ENCODE measurements around the gene ZKSCAN3. TPM values are rescaled to one million over a fixed set of nuclear protein-coding genes. Genes with fewer than 3 reads are reported as not detected.

ZKSCAN3 gene
- total RNA-seq, 1 donor from 2014 or later, result 6.3 TPM

DNA sequence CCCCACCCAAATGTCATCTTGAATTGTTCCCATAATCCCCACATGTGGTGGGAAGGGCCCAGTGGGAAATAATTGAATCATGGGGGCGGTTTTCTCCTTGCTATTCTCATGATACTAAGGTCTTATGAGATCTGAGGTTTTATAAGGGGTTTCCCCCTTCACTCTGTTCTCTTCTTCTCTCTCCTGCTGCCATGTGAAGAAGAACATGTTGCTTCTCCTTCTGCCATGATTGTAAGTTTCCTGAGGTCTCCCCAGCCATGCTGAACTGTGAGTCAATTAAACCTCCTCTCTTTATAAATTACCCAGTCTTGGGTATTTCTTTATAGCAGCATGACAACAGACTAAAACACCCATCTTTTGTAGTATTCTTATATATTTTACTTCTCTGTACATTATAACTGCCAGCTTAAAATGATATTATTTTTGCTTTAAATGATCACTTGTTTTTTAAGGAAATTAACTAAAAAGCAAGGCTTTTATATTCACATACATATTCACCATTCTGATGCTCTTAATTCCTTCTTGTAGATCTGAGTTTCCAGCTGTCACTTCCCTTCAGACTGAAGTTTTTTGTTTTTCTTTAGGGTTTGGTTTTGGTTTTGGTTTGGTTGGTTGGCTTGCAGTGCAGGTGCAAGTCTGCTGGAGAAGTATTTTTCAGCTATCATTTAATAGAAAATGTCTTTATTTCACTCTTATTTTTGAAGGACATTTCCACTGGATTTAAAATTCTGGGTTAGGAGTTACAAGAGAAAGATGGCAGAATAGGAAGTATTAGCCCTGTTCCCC, 9.2 kb upstream of the ZKSCAN3 start:
- Histone ChIP-seq H3K9me3 (ENCODE audit: control insufficient read depth in 3 of 3, low read length in 3 of 3) (no peaks in the 10 kb centered on the region), H3K27ac (ENCODE audit: low read depth, low read length) (no peak overlapping the region), H3K9ac (ENCODE audit: low read depth in 1 of 3, low read length in 3 of 3) (no peak overlapping the region), H3K4me1 (ENCODE audit: control insufficient read depth in 3 of 3, insufficient read depth in 3 of 3, low read length in 3 of 3) (peaks cover 0 to 11% (median 2%) of the 10 kb centered on the region in 3 donors), H3K4me3 (ENCODE audit: low read length in 3 of 3) (no peak overlapping the region), H3K36me3 (ENCODE audit: control insufficient read depth in 3 of 3, insufficient read depth in 3 of 3, low read length in 3 of 3) (no peaks in the 10 kb centered on the region), H3K27me3 (ENCODE audit: control insufficient read depth in 3 of 3, insufficient read depth in 3 of 3, low read length in 3 of 3) (no peaks in the 10 kb centered on the region)

DNA sequence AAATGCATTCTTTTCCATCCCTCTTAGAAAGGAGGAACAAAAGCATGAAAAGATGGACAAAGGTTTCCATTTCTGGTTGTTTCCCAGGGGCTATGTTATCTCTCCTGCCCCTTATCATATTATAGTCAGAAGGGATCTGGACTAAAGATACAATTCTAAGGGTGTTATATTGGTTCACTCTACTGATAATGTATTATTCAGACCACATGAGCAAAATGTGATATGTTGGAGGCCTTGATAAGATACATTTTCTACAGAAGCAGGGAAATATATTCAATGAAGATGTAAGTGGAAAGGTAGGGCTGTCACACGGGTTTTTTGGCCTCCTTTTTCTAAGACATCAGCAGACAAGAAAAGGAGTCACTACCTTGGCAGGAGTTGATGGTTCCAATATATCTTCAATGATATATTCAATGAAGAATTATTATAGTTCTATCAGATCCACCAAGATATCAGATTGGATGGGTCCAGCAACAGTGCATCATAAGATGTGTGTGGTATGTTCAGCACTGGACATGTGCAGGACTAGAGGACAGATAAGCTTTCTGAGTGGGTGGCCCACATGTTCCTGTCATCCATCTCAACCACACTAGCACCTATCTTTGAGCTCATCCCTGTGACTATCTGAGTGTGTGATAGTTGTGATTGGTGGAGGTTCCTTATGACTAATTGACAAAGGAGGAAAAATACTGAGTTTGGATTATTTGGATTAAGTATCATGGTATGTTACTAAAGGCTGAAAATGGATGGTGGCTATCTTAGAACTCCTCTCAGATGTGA, 5.7 kb upstream of the ZKSCAN3 start:
- Histone ChIP-seq H3K9me3 (ENCODE audit: control insufficient read depth in 3 of 3, low read length in 3 of 3) (no peaks in the 10 kb centered on the region), H3K27me3 (ENCODE audit: control insufficient read depth in 3 of 3, insufficient read depth in 3 of 3, low read length in 3 of 3) (no peaks in the 10 kb centered on the region), H3K4me3 (ENCODE audit: low read length in 3 of 3) (no peak overlapping the region), H3K9ac (ENCODE audit: low read depth in 1 of 3, low read length in 3 of 3) (no peak overlapping the region), H3K27ac (ENCODE audit: low read depth, low read length) (no peak overlapping the region), H3K4me1 (ENCODE audit: control insufficient read depth in 3 of 3, insufficient read depth in 3 of 3, low read length in 3 of 3) (no peaks in the 10 kb centered on the region), H3K36me3 (ENCODE audit: control insufficient read depth in 3 of 3, insufficient read depth in 3 of 3, low read length in 3 of 3) (no peaks in the 10 kb centered on the region)

DNA sequence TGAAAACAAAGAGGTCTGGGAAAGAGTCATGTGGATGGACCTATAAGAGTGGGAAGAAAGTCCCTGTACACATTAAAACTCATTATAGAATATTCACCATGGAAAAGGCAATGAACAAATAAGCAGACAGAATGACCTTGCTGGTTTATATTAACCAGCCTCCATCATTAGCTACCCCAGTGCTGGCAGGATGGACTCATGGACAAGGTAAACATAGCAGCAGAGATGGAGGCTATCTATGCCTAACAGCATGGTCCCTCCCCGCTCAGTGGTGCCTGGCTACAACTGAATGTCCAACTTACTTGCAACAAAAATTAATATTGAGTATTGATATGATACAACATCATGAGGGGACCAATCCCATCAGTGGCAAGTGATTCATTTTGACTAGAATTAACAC, 4.5 kb upstream of the ZKSCAN3 start:
- Histone ChIP-seq H3K4me1 (ENCODE audit: control insufficient read depth in 3 of 3, insufficient read depth in 3 of 3, low read length in 3 of 3) (peaks cover 0 to 4% (median 0%) of the 10 kb centered on the region in 3 donors), H3K27me3 (ENCODE audit: control insufficient read depth in 3 of 3, insufficient read depth in 3 of 3, low read length in 3 of 3) (no peaks in the 10 kb centered on the region), H3K27ac (ENCODE audit: low read depth, low read length) (no peak overlapping the region)

DNA sequence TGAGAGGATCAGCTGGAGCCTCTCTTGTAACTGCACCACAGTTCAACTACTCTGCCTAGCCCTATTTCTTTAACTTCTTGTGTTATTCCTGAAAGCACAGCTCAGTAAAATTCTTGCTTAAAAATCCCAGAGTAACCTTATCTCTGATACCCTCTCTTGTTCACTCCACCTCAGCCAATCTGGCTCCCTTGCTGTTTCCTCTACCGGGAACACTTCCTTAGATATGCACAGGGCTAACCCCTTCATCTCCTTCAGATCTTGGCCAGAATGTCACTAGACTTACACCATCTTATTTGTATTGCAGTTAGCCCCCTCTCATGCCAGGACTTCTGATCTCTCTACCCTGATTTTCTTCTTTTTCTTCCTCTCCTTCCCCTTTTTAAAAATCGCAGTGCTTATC, 2.6 kb upstream of the ZKSCAN3 start:
- no peaks in the 10 kb centered on the region for H3K36me3 ChIP-seq (ENCODE audit: control insufficient read depth in 3 of 3, insufficient read depth in 3 of 3, low read length in 3 of 3)
- H3K27ac ChIP-seq (ENCODE audit: low read depth, low read length), result no peak overlapping the region
- peaks cover 6 to 12% (median 11%) of the 10 kb centered on the region in 3 donors for H3K4me1 ChIP-seq (ENCODE audit: control insufficient read depth in 3 of 3, insufficient read depth in 3 of 3, low read length in 3 of 3)
- H3K4me3 ChIP-seq (ENCODE audit: low read length in 3 of 3), result no peak overlapping the region
- H3K9ac ChIP-seq (ENCODE audit: low read depth in 1 of 3, low read length in 3 of 3), result no peak overlapping the region
- H3K27me3 ChIP-seq (ENCODE audit: control insufficient read depth in 3 of 3, insufficient read depth in 3 of 3, low read length in 3 of 3), result no peaks in the 10 kb centered on the region
- no peaks in the 10 kb centered on the region for H3K9me3 ChIP-seq (ENCODE audit: control insufficient read depth in 3 of 3, low read length in 3 of 3)

More for the DNA sequence above, 4.5 kb upstream of the ZKSCAN3 start:
- Histone ChIP-seq H3K9me3 (ENCODE audit: control insufficient read depth in 3 of 3, low read length in 3 of 3) (no peaks in the 10 kb centered on the region), H3K4me3 (ENCODE audit: low read length in 3 of 3) (no peak overlapping the region), H3K36me3 (ENCODE audit: control insufficient read depth in 3 of 3, insufficient read depth in 3 of 3, low read length in 3 of 3) (no peaks in the 10 kb centered on the region), H3K9ac (ENCODE audit: low read depth in 1 of 3, low read length in 3 of 3) (no peak overlapping the region)

DNA sequence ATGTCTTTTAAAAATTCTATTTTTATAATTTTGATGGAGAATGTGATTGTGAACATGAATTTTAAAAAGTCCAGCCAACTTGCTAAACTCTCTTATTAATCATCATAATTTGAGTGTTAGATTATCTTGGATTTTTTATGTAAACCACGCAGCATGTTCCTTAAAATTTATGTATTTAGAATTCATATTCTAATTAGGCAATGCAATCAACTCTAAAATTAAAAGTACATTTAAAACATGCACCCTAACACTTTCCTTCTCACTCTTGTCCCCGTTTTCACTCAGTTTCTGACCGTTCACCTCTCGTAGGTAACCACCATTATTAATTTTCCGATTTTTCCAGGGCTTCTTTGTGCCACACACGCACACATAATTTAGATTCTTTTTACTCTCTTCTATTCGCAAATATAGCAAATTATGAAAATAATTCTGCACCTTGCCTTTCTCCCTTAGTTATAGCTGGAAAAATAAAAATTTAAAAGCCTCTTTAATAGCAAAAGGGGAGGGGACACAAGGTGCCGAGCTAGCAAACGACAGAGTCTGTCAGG, 329 bp upstream of the ZKSCAN3 start:
- Histone ChIP-seq H3K9ac (ENCODE audit: low read depth in 1 of 3, low read length in 3 of 3) (peak overlapping the region; percentile 84 to 92 (median 89)), H3K4me1 (ENCODE audit: control insufficient read depth in 3 of 3, insufficient read depth in 3 of 3, low read length in 3 of 3) (peaks cover 13 to 25% (median 14%) of the 10 kb centered on the region in 3 donors), H3K36me3 (ENCODE audit: control insufficient read depth in 3 of 3, insufficient read depth in 3 of 3, low read length in 3 of 3) (no peaks in the 10 kb centered on the region), H3K4me3 (ENCODE audit: low read length in 3 of 3) (peak overlapping the region; percentile 93 to 95 (median 94)), H3K9me3 (ENCODE audit: control insufficient read depth in 3 of 3, low read length in 3 of 3) (no peaks in the 10 kb centered on the region), H3K27ac (ENCODE audit: low read depth, low read length) (peak overlapping the region; percentile 61), H3K27me3 (ENCODE audit: control insufficient read depth in 3 of 3, insufficient read depth in 3 of 3, low read length in 3 of 3) (no peaks in the 10 kb centered on the region)

DNA sequence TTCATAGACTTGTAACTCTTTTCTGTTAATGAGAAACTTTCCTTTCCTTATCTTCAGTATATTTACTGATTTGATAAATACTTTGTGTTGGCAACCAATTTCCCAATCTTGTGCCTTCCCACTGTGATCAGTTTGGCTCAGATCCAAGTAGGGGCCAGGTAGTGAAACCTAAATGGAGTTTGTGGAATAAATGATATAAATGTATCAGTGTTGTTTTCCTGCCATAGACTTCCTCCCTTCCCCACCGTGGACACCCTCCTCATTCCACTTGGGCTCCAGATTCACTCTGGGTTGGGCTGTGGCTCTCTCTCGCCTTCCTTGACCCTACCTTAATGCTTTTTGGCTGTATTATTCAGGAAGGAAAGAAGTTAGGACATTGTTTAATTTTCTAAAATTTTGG, 1.3 kb downstream of the ZKSCAN3 start:
- peak overlapping the region in 1 of 3 donors; percentile 34 for H3K9ac ChIP-seq (ENCODE audit: low read depth in 1 of 3, low read length in 3 of 3)
- H3K36me3 ChIP-seq (ENCODE audit: control insufficient read depth in 3 of 3, insufficient read depth in 3 of 3, low read length in 3 of 3), result no peaks in the 10 kb centered on the region
- H3K27ac ChIP-seq (ENCODE audit: low read depth, low read length), result no peak overlapping the region
- H3K4me1 ChIP-seq (ENCODE audit: control insufficient read depth in 3 of 3, insufficient read depth in 3 of 3, low read length in 3 of 3), result peaks cover 23 to 39% (median 29%) of the 10 kb centered on the region in 3 donors
- no peaks in the 10 kb centered on the region for H3K9me3 ChIP-seq (ENCODE audit: control insufficient read depth in 3 of 3, low read length in 3 of 3)
- no peaks in the 10 kb centered on the region for H3K27me3 ChIP-seq (ENCODE audit: control insufficient read depth in 3 of 3, insufficient read depth in 3 of 3, low read length in 3 of 3)
- H3K4me3 ChIP-seq (ENCODE audit: low read length in 3 of 3), result peak overlapping the region in 2 of 3 donors; percentile 94 to 95

DNA sequence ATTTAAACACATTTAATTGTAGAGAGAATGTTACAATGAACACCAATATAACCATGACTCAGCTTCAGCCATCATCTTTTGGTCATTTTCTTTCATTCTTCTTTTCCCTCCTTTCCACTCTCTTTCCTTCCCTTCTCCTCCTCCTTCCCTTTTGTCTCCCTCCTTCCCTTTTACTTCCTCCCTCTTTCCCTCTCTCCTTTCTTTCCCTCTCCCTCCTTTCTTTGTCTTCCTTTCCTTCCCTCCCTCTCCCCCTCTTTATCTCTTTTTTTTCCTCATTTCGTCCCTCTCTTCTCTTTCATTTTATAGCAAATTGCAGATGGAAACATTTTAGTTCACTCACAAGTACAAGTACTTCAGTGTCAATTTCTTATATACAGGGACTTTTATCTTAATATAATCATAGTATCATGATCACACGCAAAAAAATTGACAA, 1.8 kb downstream of the ZKSCAN3 start:
- Histone ChIP-seq H3K4me3 (ENCODE audit: low read length in 3 of 3) (no peak overlapping the region), H3K4me1 (ENCODE audit: control insufficient read depth in 3 of 3, insufficient read depth in 3 of 3, low read length in 3 of 3) (peaks cover 26 to 43% (median 33%) of the 10 kb centered on the region in 3 donors), H3K27ac (ENCODE audit: low read depth, low read length) (no peak overlapping the region), H3K9me3 (ENCODE audit: control insufficient read depth in 3 of 3, low read length in 3 of 3) (no peaks in the 10 kb centered on the region), H3K27me3 (ENCODE audit: control insufficient read depth in 3 of 3, insufficient read depth in 3 of 3, low read length in 3 of 3) (no peaks in the 10 kb centered on the region), H3K36me3 (ENCODE audit: control insufficient read depth in 3 of 3, insufficient read depth in 3 of 3, low read length in 3 of 3) (no peaks in the 10 kb centered on the region), H3K9ac (ENCODE audit: low read depth in 1 of 3, low read length in 3 of 3) (no peak overlapping the region)

DNA sequence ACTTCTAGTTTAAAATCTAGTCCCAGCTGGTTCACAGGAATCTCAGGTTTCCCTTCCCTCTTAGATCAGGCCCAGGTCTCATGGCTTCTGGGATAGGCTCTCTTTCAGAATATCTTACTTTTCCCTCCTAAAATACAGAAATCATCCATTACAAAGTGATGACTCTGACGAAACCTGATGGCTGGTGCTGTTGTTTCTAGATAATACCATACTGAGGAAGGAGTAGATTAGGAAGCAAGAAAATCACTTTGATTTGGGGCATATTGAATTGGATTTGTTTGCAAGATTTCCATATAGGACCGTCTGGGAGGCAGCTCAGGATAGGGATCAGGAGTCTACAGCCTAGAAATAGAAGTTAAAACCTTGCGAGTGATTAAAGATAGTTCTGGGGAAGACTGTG, 3.6 kb downstream of the ZKSCAN3 start:
- Histone ChIP-seq H3K4me3 (ENCODE audit: low read length in 3 of 3) (peak overlapping the region; percentile 60 to 65 (median 60)), H3K9me3 (ENCODE audit: control insufficient read depth in 3 of 3, low read length in 3 of 3) (no peaks in the 10 kb centered on the region), H3K36me3 (ENCODE audit: control insufficient read depth in 3 of 3, insufficient read depth in 3 of 3, low read length in 3 of 3) (no peaks in the 10 kb centered on the region), H3K27ac (ENCODE audit: low read depth, low read length) (peak overlapping the region; percentile 83), H3K9ac (ENCODE audit: low read depth in 1 of 3, low read length in 3 of 3) (peak overlapping the region; percentile 45 to 72 (median 62)), H3K27me3 (ENCODE audit: control insufficient read depth in 3 of 3, insufficient read depth in 3 of 3, low read length in 3 of 3) (no peaks in the 10 kb centered on the region), H3K4me1 (ENCODE audit: control insufficient read depth in 3 of 3, insufficient read depth in 3 of 3, low read length in 3 of 3) (peaks cover 28 to 51% (median 38%) of the 10 kb centered on the region in 3 donors)

DNA sequence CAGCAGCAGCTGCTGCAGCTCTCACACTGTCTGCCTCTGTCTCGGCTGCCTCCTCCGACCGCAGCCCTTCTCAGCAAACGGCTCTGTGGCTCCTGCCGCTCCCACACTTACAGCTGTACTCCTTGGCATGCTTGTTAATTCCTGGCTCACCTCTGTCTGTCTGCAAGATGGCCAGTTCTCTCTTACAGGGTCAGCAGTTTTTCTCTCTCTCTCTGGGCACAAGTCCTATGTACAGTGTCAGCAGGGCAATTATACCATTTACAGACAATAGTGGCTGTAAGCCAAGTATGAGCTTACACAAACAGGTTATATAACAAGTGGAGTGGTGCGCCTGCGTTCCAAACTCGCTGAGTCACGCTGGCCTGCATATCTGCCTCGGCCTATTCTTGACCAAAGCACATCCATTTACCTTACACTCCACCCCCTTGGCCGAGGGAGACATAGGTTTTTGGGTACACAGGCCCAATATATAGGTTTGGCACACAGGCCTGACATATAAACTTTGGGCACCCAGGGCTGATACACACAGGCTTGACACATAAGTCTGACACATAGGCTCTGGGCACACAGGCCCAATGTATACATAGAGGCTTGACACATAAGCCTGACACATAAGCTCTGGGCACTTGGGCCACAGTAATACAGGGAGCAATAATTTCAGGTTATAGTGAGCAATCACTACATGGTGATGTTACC, 4.4 kb downstream of the ZKSCAN3 start:
- peak overlapping the region; percentile 60 to 65 (median 60) for H3K4me3 ChIP-seq (ENCODE audit: low read length in 3 of 3)
- no peaks in the 10 kb centered on the region for H3K36me3 ChIP-seq (ENCODE audit: control insufficient read depth in 3 of 3, insufficient read depth in 3 of 3, low read length in 3 of 3)
- H3K4me1 ChIP-seq (ENCODE audit: control insufficient read depth in 3 of 3, insufficient read depth in 3 of 3, low read length in 3 of 3), result peaks cover 28 to 51% (median 38%) of the 10 kb centered on the region in 3 donors
- H3K27me3 ChIP-seq (ENCODE audit: control insufficient read depth in 3 of 3, insufficient read depth in 3 of 3, low read length in 3 of 3), result no peaks in the 10 kb centered on the region
- H3K9me3 ChIP-seq (ENCODE audit: control insufficient read depth in 3 of 3, low read length in 3 of 3), result no peaks in the 10 kb centered on the region
- H3K9ac ChIP-seq (ENCODE audit: low read depth in 1 of 3, low read length in 3 of 3), result peak overlapping the region; percentile 45 to 94 (median 62)
- H3K27ac ChIP-seq (ENCODE audit: low read depth, low read length), result peak overlapping the region; percentile 83
